ENCODE data around the gene LASP1NB. TPM values are rescaled to one million over a fixed set of nuclear protein-coding genes. Genes with fewer than 3 reads are reported as not detected.
"Not testable (repeated sequence)": the region's sequence is repeated elsewhere in the genome, so short reads cannot be mapped to it uniquely, and the experiment has no call there.

LASP1NB gene

DNA sequence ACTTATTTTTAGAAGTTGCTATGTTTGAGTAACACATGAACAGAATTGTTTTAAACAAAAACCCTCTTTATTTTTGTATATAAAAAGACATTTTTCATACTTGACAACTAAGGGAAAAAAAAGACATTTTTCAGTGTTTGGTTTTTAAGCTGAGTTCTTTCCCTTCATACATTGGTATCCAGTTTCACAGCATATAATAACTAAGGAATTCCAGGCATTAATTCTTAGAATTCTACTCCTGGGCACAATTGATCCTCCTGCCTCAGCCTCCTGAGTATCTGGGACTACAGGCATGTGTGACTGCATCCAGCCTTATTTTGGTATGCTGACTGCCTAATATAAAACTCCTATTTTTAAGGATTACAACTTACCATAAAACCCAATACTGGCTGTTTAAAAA, 33.3 kb downstream of the LASP1NB start:
- no peak for DNase-seq (ENCODE audit: low read depth in 4 of 4, low spot score in 3 of 4)

DNA sequence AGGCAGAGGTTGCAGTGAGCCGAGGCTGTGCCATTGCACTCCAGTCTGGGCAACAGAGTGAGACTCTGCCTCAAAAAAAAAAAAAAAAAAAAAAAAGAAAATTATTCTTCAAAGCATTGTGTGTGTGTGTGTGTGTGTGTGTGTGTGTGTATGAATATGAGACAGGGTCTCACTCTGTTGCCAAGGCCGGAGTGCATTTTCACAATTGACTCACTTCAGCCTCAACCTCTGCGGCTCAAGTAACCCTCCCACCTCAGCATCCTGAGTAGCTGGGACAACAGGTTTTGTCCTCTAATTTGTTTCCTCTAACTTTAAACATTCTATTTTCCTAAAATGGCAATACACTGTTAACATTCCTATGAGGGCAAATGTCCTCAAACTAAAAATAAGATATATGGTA, 34.1 kb downstream of the LASP1NB start:
- no peak for DNase-seq (ENCODE audit: low read depth in 4 of 4, low spot score in 3 of 4)

GRCh38 chr17:38960402-38960801, 35.0 kb downstream of the LASP1NB start:
- no peak for DNase-seq (ENCODE audit: low read depth in 4 of 4, low spot score in 3 of 4)

DNA sequence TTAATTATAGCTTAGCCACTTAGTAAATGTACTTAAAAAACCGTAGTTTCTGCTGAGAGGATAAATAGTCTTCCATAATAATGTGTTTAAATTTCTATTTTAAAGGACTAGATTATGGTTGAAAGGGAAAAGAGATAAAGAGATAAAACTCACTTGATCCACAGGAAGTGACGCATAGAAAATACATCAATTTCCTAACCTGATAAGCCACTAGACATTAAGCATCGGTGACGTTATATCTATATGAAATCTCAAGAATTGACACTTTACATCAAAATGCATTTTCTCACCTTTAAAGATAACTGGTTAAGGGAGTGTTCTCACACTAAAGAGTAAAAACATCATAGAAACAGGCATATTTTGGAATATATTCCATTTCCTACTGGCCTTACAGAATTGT, 36.0 kb downstream of the LASP1NB start:
- DNase-seq (ENCODE audit: low read depth in 4 of 4, low spot score in 3 of 4): no peak

GRCh38 chr17:38967290-38967738, 41.9 kb downstream of the LASP1NB start, which contains the start of gene FBXO47:
Gene FBXO47 (minus strand): TSS chr17:38967403. CDS start chr17:38963025, 4,378 bp downstream.
- DNase-seq (ENCODE audit: low read depth in 4 of 4, low spot score in 3 of 4): peak; percentile 74 to 87 (median 82)

GRCh38 chr17:38969281-38969680, 43.9 kb downstream of the LASP1NB start:
- DNase-seq (ENCODE audit: low read depth in 4 of 4, low spot score in 3 of 4): no peak

DNA sequence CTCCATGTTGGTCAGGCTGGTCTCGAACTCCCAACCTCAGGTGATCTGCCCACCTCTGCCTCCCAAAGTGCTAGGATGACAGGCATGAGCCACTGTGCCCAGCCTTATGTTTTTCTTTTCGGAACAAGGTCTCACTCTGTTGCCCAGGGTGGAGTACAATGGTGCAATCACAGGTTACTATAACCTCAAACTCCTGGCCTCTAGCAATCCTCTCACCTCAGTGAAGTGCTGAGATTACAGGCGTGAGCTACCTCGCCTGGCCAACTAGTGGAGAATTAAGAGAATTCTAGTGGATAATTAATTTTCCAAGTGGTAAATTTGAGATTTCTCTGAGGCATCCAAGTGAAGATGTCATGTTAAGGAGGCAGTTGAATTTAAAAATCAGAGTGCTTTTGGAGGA, 44.7 kb downstream of the LASP1NB start:
- DNase-seq (ENCODE audit: low read depth in 4 of 4, low spot score in 3 of 4): no peak

GRCh38 chr17:38970804-38971203, 45.4 kb downstream of the LASP1NB start:
- DNase-seq (ENCODE audit: low read depth in 4 of 4, low spot score in 3 of 4): no peak

DNA sequence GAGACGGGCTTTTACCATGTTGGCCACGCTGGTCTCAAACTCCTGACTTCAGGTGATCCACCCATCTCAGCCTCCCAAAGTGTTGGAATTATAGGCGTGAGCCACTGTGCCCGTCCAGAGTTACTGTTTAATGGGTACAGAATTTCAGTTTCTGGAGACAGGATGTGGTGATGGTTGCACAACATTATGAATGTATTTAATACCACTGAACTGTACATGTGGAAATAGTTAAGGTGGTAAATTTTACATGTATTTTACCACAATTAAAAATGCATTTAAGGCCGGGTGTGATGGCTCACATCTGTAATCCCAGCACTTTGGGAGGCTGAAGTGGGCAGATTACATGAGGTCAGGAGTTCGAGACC, 50.8 kb downstream of the LASP1NB start:
- not testable (repeated sequence) for DNase-seq (ENCODE audit: low read depth in 4 of 4, low spot score in 3 of 4)

- no peak for DNase-seq (ENCODE audit: low read depth in 4 of 4, low spot score in 3 of 4)
Measured at GRCh38 chr17:38978180-38978579, 52.8 kb downstream of the LASP1NB start.

Other genes with a start within 250 kb of the LASP1NB start
- 100 to 1,000 TPM in 1 of 4 donors, 10 to 100 TPM in 3; 64.1 to 137 (median 91.3) TPM for gene MLLT6, start 220.3 kb upstream of the LASP1NB start, polyA plus RNA-seq (ENCODE audit: insufficient read length in 4 of 4)
- 10 to 100 TPM; 10.3 to 15.4 (median 11.3) TPM for gene CISD3, start 195.3 kb upstream of the LASP1NB start, polyA plus RNA-seq (ENCODE audit: insufficient read length in 4 of 4)
- 100 to 1,000 TPM in 1 of 4 donors, 10 to 100 TPM in 3; 71.4 to 103 (median 83.1) TPM for gene PCGF2, start 177.3 kb upstream of the LASP1NB start, polyA plus RNA-seq (ENCODE audit: insufficient read length in 4 of 4)
- 100 to 1,000 TPM in 3 of 4 donors, 10 to 100 TPM in 1; 77.4 to 124 (median 113) TPM for gene PSMB3, start 172.9 kb upstream of the LASP1NB start, polyA plus RNA-seq (ENCODE audit: insufficient read length in 4 of 4)
- 10 to 100 TPM; 77.9 to 81.5 (median 79.8) TPM for gene PIP4K2B, start 126.1 kb upstream of the LASP1NB start, polyA plus RNA-seq (ENCODE audit: insufficient read length in 4 of 4)
- gene CWC25, start 100.3 kb upstream of the LASP1NB start, polyA plus RNA-seq (ENCODE audit: insufficient read length in 4 of 4): 10 to 100 TPM; 22.1 to 30.5 (median 24.9) TPM
- gene RPL23, start 71.9 kb upstream of the LASP1NB start, polyA plus RNA-seq (ENCODE audit: insufficient read length in 4 of 4): 1,000 to 10,000 TPM; 2,352 to 3,215 (median 2,597) TPM
- gene LASP1, start 55.6 kb upstream of the LASP1NB start, polyA plus RNA-seq (ENCODE audit: insufficient read length in 4 of 4): 100 to 1,000 TPM; 140 to 149 (median 146) TPM
- not detected for gene FBXO47, start 41.8 kb downstream of the LASP1NB start, polyA plus RNA-seq (ENCODE audit: insufficient read length in 4 of 4)
- gene PLXDC1, start 226.0 kb downstream of the LASP1NB start, polyA plus RNA-seq (ENCODE audit: insufficient read length in 4 of 4): 10 to 100 TPM in 1 of 4 donors, 1 to 10 TPM in 3; 7.2 to 15.7 (median 8.4) TPM
- under 1 TPM in 2 of 4 donors, not detected in 2; 0.09 to 0.27 TPM for gene ARL5C, start 240.5 kb downstream of the LASP1NB start, polyA plus RNA-seq (ENCODE audit: insufficient read length in 4 of 4)

Measured in left renal pelvis (tissue), 4 donors.